ENCODE data around the gene ZFR. TPM values are rescaled to one million over a fixed set of nuclear protein-coding genes. Genes with fewer than 3 reads are reported as not detected.

The ZFR gene
- total RNA-seq, 1 experiment from 2014 or later, result 72.7 TPM

GRCh38 chr5:32329395-32329834 is 115.1 kb downstream of the ZFR start:
- in situ Hi-C loops (cut with HindIII; ENCODE audit: low pct_unique_long_range_greater_than_20kb, low sequenced_read_pairs), result no loop called here
- Histone ChIP-seq H3K27ac (ENCODE audit: low read length) (no peak overlapping the region), H3K36me3 (ENCODE audit: control insufficient read depth, insufficient read depth, low read length) (no peaks in the 10 kb centered on the region), H3K4me1 (ENCODE audit: control insufficient read depth, insufficient read depth, low read length) (no peaks in the 10 kb centered on the region), H3K4me3 (ENCODE audit: low read depth in 2 of 2, low read length in 2 of 2) (no peak overlapping the region), H3K27me3 (ENCODE audit: control insufficient read depth, insufficient read depth, low read length) (no peaks in the 10 kb centered on the region), H3K9me3 (ENCODE audit: control insufficient read depth, insufficient read depth, low read depth, low read length) (no peaks in the 10 kb centered on the region)
- intact Hi-C loops (cut with micrococcal nuclease; ENCODE audit: unreplicated experiment), result loop anchor here (1.0 kb wide), 1 partner anchor 97 kb away; no protein-coding TSS in a partner anchor
- DNase-seq (ENCODE audit: low read depth, low spot score) (peak; percentile 67), ATAC-seq (peak; percentile 98)
- TF ChIP-seq TCF7L2 (IDR thresholded peaks at IDR 0.05; ENCODE audit: low read depth, low read length) (no peak), CTCF (IDR thresholded peaks at IDR 0.05) (peak; percentile 91)
- no TSS peak for BruUV-seq (replicated peaks)
- CTCF ChIA-PET, result interaction anchor here (0.8 to 1.5 kb wide), 2 partner anchors 31 to 97 kb away, joined by 3 to 13 read pairs; no protein-coding TSS in a partner anchor
- POLR2A ChIA-PET, result no interaction called here

- 0 out of 2 replicates have a peak, but pooled peaks cover 5% of the 10 kb centered on the region for H3K9me3 ChIP-seq (ENCODE audit: control insufficient read depth, insufficient read depth, low read depth, low read length)
- in situ Hi-C loops (cut with HindIII; ENCODE audit: low pct_unique_long_range_greater_than_20kb, low sequenced_read_pairs), result no loop called here
- H3K27me3 ChIP-seq (ENCODE audit: control insufficient read depth, insufficient read depth, low read length), result no peaks in the 10 kb centered on the region
- DNase-seq (ENCODE audit: low read depth, low spot score) (no peak), ATAC-seq (no peak)
- H3K4me3 ChIP-seq (ENCODE audit: low read depth in 2 of 2, low read length in 2 of 2), result no peak overlapping the region
- no peaks in the 10 kb centered on the region for H3K36me3 ChIP-seq (ENCODE audit: control insufficient read depth, insufficient read depth, low read length)
- no TSS peak for BruUV-seq (replicated peaks)
- POLR2A ChIA-PET, result no interaction called here
- no peak overlapping the region for H3K27ac ChIP-seq (ENCODE audit: low read length)
- intact Hi-C loops (cut with micrococcal nuclease; ENCODE audit: unreplicated experiment), result no loop called here
- CTCF ChIA-PET, result no interaction called here
- no peaks in the 10 kb centered on the region for H3K4me1 ChIP-seq (ENCODE audit: control insufficient read depth, insufficient read depth, low read length)
- TF ChIP-seq REST (IDR thresholded peaks at IDR 0.05; ENCODE audit: insufficient read depth in 1 of 2, low read depth in 2 of 2, low read length in 1 of 2) (no peak), TCF7L2 (IDR thresholded peaks at IDR 0.05; ENCODE audit: low read depth, low read length) (no peak), POLR2AphosphoS5 (IDR thresholded peaks at IDR 0.05; ENCODE audit: low read depth, low read length) (no peak), CTCF (IDR thresholded peaks at IDR 0.05) (no peak), SIN3A (IDR thresholded peaks at IDR 0.05; ENCODE audit: borderline replicate concordance, insufficient read depth, low read depth, low read length) (no peak)
Observed at GRCh38 chr5:32326216-32326772, 118.2 kb downstream of the ZFR start.

Data from Panc1 (cell line).